Ishikawa (cell line): ENCODE results near the gene SERPINA12.

Experiments
- CEBPB ChIP-seq: IDR thresholded peaks from 2 replicates; pipeline ENCODE4 v1.6.1; 2012
- CREB1 ChIP-seq: IDR thresholded peaks from 2 replicates; pipeline ENCODE4 v1.6.1; 2012; ENCODE audit warnings: low read depth
- EP300 ChIP-seq: IDR thresholded peaks from 2 replicates; pipeline ENCODE4 v1.6.1; 2012; ENCODE audit warnings: borderline replicate concordance
- NFIC ChIP-seq: IDR thresholded peaks from 2 replicates; pipeline ENCODE4 v1.6.1; 2012
- RAD21 ChIP-seq: IDR thresholded peaks from 2 replicates; pipeline ENCODE4 v1.6.1; 2012; ENCODE audit warnings: low read depth
- TAF1 ChIP-seq: IDR thresholded peaks from 2 replicates; pipeline ENCODE4 v1.6.1; 2012; ENCODE audit warnings: low read depth, mild to moderate bottlenecking
- TCF12 ChIP-seq: IDR thresholded peaks from 2 replicates; pipeline ENCODE4 v1.6.1; 2012; ENCODE audit warnings: low read depth
- YY1 ChIP-seq: IDR thresholded peaks from 2 replicates; pipeline ENCODE4 v1.6.1; 2012; ENCODE audit warnings: low read depth
- TF ChIP-seq, protein P1 (sequence below): IDR thresholded peaks from 2 replicates; pipeline ENCODE4 v1.6.1; 2012; ENCODE audit warnings: low read depth, mild to moderate bottlenecking
- TF ChIP-seq, protein P2 (sequence below): IDR thresholded peaks from 2 replicates; pipeline ENCODE4 v1.6.1; 2012

DNA sequence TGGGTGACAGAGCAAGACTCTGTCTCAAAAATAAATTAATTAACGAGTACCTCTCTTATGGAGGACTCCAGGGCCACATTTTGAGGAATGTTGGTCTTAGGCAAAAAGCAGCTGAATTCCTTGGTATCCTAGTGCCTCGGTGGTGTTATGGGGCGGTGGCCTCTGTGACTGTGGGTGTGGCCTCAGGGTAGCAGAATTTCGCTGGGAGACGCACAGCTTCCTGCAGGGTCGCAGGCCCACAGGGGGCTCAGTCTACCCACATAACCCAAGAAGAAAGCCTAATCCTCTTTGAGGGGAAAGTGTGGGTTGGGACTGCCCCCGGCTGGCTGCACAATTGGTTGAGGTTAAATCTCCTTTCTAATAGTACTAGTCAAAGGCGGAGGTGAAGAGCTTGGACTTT is 40.8 kb upstream of the SERPINA12 start:
- TF ChIP-seq NFIC (no peak), RAD21 (no peak), EP300 (no peak), CREB1 (no peak), CEBPB (no peak), YY1 (no peak), TAF1 (no peak), TCF12 (no peak)
- TF ChIP-seq, protein P1, sequence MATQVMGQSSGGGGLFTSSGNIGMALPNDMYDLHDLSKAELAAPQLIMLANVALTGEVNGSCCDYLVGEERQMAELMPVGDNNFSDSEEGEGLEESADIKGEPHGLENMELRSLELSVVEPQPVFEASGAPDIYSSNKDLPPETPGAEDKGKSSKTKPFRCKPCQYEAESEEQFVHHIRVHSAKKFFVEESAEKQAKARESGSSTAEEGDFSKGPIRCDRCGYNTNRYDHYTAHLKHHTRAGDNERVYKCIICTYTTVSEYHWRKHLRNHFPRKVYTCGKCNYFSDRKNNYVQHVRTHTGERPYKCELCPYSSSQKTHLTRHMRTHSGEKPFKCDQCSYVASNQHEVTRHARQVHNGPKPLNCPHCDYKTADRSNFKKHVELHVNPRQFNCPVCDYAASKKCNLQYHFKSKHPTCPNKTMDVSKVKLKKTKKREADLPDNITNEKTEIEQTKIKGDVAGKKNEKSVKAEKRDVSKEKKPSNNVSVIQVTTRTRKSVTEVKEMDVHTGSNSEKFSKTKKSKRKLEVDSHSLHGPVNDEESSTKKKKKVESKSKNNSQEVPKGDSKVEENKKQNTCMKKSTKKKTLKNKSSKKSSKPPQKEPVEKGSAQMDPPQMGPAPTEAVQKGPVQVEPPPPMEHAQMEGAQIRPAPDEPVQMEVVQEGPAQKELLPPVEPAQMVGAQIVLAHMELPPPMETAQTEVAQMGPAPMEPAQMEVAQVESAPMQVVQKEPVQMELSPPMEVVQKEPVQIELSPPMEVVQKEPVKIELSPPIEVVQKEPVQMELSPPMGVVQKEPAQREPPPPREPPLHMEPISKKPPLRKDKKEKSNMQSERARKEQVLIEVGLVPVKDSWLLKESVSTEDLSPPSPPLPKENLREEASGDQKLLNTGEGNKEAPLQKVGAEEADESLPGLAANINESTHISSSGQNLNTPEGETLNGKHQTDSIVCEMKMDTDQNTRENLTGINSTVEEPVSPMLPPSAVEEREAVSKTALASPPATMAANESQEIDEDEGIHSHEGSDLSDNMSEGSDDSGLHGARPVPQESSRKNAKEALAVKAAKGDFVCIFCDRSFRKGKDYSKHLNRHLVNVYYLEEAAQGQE, result no peak
- TF ChIP-seq, protein P2, sequence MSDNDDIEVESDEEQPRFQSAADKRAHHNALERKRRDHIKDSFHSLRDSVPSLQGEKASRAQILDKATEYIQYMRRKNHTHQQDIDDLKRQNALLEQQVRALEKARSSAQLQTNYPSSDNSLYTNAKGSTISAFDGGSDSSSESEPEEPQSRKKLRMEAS, result no peak
